ENCODE measurements around the gene PICALM.
"Not testable (repeated sequence)": the region's sequence is repeated elsewhere in the genome, so short reads cannot be mapped to it uniquely, and the experiment has no call there.

Gene PICALM

DNA sequence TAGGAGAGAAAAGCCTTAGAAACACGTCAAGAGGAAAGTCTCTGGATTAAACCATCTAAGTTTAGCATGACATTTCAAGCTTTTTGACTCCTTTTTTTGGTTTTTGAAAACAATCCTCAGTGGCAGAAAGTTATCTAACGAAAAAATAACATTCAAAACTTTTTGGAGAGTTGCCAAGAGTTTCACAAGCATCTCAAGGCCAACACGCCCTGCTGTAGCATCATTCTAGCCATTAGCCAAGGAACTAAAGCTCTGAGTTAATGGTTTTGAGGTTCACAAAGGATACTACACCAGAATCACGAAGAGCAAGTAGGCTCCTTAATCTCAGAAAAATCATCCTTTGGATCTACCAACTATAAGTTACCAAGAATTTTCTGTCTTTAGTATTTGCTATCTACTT is 94.8 kb downstream of the PICALM start:
- DNase-seq (ENCODE audit: low spot score), result no peak

- DNase-seq (ENCODE audit: low spot score), result no peak
Measured at GRCh38 chr11:85970593-85970992, 98.3 kb downstream of the PICALM start.

DNA sequence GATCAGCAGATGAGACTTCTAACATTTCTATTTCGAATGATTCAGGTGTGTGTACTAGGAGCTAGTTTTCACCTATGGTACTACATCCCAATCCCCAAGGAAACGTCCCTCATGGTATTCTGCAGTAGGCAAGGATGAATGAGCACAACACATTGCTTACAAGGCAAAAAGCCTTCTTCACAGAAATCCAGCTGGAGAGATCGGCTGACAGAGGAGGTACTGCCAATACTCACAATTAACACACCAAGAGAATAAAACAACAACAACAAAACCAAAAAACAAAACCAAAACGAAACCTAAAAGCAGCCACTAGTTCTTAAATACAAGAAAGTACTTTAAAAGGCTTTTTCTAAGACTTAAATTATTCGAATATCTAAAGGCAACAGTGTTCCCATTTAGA is 101.4 kb downstream of the PICALM start:
- DNase-seq (ENCODE audit: low spot score), result no peak

DNA sequence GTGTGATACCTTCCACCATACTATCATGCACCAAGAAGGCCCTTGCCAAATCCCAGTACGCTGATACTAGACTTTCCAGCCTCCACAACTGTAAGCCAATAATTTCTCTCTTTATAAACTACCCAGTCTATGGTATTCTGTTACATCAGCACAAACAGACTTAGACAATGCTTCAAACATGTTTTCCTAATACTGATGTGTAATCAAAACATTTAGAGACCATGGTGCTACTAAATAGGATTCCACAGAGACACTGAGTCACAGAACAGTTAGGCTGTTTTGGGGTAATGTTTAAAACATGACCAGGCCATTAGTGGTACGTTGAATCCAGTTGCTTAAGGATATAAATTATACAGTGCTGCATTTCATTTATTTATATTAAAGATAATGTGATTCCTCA is 103.7 kb downstream of the PICALM start:
- DNase-seq (ENCODE audit: low spot score), result no peak

- no peak for DNase-seq (ENCODE audit: low spot score)
Measured at GRCh38 chr11:85961930-85962363, 106.9 kb downstream of the PICALM start.

GRCh38 chr11:85961130-85961529 is 107.8 kb downstream of the PICALM start:
- DNase-seq (ENCODE audit: low spot score), result no peak

- no peak for DNase-seq (ENCODE audit: low spot score)
Measured at GRCh38 chr11:85960678-85961077, 108.2 kb downstream of the PICALM start.

DNA sequence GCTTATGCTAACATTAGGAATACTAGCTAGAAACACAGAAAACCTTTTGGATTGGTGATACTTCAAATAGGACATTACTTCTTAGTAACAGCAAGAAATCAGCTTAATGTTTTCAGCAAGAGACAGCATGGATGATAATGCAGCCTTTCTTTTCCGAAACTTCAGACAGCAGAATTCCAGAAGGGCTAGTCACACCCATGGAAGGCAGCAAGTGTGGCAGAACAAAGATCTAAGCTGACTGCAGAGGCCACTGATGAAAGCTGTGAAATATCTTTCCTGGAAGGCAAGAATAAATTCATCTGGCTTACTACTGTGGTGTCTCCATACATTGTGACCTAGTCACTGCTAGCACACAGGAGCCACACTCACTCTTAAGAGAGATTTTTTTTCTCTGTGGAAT is 113.4 kb downstream of the PICALM start:
- DNase-seq (ENCODE audit: low spot score), result no peak

GRCh38 chr11:85953491-85954143 is 115.3 kb downstream of the PICALM start:
- DNase-seq (ENCODE audit: low spot score), result no peak

- DNase-seq (ENCODE audit: low spot score), result not testable (repeated sequence)
Measured at GRCh38 chr11:85952108-85952485, 116.8 kb downstream of the PICALM start.

DNA sequence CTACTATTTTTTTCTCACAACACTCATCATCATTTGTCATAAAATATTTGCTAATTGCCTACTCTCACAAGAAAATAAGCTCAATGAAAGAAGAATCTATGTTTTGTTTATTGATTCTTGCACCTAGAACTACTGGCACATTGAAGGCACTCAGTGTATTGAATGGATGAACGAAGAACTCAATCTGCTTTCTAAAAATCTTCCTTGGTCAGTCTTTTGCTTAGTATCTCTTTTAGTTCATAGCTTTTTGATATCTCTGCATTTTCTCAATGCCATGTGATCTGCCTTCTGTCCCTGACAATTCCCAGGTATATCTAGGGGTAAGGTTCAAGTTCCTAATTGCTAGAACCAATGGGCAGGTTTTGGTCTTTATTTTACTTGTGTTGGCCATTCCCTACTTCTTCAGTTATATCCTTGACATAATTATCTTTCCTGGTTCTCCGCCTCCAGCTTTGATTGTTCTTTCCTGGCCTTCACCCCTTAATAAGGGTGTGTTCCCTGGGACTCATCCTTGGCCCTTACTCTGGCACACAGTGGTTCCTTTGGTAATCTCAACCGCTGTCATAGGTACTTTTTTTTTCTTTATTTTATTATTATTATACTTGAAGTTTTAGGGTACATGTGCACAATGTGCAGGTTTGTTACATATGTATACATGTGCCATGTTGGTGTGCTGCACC is 117.3 kb downstream of the PICALM start:
- no peak for DNase-seq (ENCODE audit: low spot score)

DNA sequence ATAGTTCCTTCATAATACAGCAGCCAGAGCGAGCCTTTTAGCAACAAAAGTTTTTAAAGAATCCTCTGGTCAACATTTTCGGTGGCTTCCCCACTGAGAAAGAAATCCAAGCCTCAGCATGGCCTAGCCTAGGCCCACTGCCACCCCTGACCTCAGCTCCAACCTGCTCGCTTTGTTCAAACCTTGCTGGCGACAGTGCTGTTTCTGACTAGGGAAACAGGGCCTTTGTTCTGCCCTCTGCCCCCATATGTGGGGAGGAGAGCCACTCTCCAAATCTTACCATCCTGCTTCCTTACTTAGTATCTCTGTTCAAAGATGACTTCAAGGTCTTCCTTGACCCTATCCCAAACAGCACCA is 117.9 kb downstream of the PICALM start:
- DNase-seq (ENCODE audit: low spot score), result no peak

GRCh38 chr11:85950317-85951048 is 118.4 kb downstream of the PICALM start:
- no peak for DNase-seq (ENCODE audit: low spot score)

- DNase-seq (ENCODE audit: low spot score), result no peak
Measured at GRCh38 chr11:85949798-85950197, 119.1 kb downstream of the PICALM start.

DNA sequence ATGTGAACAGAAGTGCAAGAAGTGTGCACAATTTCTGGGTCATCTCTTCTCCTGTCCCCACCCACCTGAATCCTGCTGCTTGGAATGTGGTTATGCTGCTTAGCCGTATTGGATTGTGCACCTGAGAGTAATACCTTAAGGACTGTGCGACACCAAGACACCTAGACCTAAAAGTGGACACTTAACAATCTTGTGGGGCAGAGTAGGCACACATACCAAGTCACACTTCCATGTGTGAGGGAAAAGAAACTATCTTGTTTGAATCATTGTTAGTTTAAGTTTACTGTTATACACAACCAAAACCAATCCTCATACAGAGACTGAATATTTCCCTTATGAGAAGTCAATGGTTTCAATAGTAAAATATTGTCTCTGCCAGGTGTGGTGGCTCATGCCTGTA is 120.0 kb downstream of the PICALM start:
- DNase-seq (ENCODE audit: low spot score), result no peak

GRCh38 chr11:85947431-85948272 is 121.2 kb downstream of the PICALM start:
- DNase-seq (ENCODE audit: low spot score), result no peak

DNA sequence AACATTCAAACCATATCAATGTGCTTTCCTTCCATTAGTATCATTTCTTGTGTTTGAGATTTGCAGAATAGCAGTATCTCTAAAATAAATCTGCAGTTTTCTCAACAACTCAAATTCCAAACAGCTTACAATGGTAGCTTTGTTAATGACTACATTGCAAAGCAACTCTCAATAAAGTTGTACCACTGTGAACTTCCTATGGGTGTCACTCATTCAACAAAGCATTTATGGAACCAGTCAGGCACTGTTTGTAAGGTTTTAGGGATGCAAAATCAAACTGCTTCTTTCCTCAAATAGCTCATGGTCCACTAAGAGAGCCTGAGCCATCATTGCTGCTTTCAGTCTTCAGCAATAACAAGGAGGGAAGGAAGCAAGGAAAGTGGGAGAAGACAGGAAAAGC is 122.7 kb downstream of the PICALM start:
- DNase-seq (ENCODE audit: low spot score), result no peak

GRCh38 chr11:85945788-85946187 is 123.1 kb downstream of the PICALM start:
- DNase-seq (ENCODE audit: low spot score), result no peak

DNA sequence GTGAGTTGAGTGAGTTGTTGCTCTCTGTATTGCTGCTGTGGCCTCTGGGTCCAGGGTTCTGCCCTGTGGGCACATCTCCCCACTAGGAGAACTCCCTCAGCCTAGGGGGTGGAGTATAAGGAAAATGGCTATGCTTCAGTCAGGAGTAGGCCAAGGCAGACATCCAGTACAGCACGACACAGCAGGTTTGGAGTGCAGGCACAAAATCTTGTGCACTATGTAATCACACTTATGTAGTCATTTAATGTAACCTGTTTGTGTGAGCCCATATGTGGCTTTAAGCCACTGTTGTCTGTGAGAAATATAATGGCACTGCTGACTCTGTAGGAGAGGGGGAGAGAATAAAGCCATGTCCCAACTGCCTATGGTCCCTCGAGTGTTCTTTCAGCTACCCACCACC is 123.6 kb downstream of the PICALM start:
- DNase-seq (ENCODE audit: low spot score), result no peak

- peak; percentile 68 for DNase-seq (ENCODE audit: low spot score)
Measured at GRCh38 chr11:85941380-85941973, 127.4 kb downstream of the PICALM start.

DNA sequence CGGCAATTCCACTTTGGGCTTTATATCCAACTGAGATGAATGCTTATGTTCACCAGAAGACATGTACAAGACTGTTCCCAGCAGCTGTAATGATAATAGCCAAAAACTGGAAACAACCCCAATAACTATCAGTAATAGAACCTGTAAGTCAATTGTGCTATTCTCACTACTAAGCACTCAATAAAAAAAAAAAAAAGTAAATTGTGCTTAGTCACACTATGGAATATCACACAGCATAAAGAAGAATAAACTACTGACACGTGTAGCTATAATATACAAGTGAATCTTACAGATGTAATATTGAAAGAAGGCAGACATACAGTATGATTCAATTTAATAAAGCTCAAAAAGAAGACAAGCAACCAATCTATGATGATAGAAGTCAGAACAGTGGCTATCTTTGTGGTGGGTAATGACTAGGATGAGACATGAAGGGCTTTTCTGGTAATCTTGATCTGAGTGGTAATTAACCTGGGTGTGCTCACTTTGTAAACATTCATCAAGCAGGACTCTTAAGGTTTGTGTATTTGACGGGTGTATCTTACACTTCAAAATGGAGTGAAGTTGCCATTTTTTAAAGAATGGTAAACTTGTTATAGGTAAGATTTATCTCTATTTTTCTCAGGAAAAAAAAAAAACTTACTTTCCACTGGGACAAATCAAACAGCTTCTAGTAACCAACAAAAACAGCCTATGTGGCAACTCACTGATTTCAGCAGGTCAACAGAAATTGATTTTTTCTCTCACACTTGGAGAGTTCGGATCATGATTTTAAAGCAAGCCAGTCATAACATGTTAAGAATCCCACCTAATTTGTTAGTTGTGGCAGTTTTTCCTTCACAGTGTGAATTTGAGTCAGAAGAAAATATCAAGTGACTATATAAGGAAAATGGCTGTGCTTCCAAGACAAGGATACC is 129.5 kb downstream of the PICALM start:
- DNase-seq (ENCODE audit: low spot score), result no peak
